HG02981 (cell line): ENCODE data around the gene SPA17.

Source experiments
- ATAC-seq: cut with Tn5 transposase; IDR thresholded peaks from one replicate; pipeline ENCODE4 v1.9.1; 2021; ENCODE audit warnings: mild to moderate bottlenecking, moderate library complexity; ENCODE audit not compliant: unreplicated experiment

The SPA17 gene

DNA sequence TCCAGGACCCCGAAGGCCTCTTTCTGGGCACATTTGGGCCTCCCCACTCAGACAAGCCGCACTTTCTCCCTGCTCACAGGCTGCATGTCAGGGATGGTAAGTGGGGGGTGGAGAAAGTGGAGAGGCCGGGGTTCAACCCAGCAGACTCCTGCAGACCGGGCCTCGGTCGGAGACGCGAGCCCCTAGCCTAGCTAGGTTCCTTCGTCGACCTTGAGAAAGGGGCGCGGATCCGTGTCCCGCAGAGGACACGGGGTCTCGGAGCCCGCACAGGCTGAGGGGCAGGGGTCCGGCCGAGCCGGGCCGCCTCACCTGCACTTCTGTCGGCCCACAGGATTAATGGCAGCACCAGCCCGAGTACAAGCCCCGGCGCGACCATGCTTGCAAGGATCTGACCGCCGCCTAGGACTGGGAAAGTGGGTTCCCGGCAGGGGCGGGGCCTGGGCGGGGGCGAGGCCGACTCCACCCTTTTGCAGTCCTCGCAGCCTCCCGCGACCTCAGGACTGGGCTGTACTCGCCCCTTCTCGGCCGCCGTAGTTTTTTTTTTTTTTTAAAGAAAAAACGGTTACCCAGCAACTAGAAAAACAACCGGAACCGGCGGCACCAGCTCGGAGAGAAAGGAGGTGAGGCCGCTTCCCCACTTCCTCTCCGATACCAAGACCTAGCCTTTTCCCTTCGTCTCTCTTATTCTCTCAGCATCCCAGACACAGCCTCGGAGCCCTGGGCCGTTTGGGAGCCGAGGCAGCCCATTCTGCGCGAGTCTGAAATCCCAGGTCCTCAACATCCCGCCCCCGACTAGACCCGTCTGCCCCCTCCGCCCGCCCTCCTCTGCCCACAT is at the start of gene SPA17, which contains the start of gene SIAE:
Gene SPA17, plus strand, starts transcription at position 572 of the 835 bp plus-strand sequence. CDS start 1,361 bp downstream, outside the sequence.
Gene SIAE, minus strand, starts transcription at position 407 of the 835 bp plus-strand sequence. Its CDS starts 31 bp downstream, at position 376.
- ATAC-seq, result peak; percentile 84

DNA sequence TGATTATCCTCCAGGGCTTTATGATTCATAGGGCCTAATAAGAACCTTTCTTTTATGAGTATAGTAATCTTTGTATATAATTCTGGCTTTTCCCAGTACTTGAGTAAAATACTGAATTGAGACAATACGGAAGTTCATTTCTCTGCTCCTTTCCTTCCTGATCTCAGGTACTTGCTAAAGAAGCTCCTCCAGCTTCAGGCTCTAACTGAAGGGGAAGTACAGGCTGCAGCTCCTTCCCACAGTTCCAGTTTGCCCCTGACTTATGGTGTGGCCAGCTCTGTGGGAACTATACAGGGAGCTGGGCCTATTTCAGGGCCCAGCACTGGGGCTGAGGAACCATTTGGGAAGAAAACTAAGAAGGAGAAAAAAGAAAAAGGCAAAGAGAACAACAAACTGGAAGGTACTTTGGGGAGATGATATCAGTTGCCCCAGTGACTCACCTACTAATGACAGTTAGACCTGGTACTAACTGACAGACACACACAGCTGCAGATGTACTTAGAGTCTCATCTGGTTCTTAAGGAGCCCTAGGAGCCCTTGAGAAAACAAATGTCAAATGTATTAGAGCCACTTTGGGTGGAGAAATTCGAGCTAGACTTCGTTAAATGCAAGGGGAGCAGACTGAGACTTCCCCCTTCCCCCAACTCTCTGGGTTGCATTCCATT is 48.1 kb upstream of the SPA17 start:
- no peak for ATAC-seq

DNA sequence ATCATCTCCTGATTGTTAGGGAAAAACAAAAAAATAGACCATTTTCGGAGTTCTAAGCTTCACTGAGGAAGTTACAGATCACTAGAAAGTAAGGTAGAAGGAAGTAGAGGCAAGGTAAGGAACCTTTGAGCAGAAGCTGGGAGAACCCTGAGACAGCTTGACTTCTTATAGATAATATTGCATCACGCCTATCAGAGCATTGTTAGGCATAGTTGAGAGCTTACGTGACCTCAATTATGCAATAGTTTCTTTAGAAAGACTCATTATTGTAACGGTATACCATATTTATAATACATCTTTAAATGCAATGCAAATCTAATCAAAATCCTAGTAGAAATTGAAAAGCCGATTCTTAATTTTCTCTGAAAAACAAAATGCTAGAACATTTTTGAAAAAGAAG is 46.2 kb upstream of the SPA17 start:
- no peak for ATAC-seq

DNA sequence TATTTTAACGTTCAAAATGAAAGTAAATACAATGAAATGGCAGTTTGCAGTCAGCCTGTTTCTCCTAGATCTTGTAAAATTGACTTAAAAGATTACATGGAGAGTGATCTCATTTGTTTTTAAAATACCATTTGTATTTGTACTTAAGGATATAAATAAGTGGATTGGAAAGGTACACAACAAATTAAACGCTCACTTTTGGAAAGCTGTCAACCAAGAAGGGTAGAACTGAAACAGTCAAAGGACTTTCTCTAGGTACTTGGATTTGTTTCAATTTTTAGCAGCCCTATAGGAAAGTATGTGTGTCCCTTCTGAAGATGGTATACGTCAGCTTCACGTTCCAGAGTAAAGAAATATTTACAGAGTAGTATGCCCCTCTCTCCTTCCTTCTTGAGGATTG is 43.7 kb upstream of the SPA17 start:
- no peak for ATAC-seq

DNA sequence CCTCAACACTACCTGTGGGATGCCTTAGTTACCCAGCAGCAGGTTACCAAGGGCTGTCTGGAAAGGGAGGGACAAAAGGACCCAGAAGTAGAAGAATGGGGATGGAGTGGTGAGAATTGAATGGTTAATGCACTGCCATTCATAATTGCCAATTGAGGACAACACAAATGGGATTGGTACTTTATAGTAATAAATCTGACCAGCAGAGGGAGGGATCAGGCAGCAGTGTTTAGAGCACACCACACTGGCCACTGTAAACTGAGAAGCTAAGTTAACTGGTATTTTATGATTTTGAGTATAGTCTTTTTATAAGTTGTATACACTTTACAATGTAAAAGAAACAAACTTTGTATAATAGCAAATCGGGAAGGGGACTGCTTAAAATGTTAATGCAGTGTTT is 40.3 kb upstream of the SPA17 start:
- no peak for ATAC-seq

DNA sequence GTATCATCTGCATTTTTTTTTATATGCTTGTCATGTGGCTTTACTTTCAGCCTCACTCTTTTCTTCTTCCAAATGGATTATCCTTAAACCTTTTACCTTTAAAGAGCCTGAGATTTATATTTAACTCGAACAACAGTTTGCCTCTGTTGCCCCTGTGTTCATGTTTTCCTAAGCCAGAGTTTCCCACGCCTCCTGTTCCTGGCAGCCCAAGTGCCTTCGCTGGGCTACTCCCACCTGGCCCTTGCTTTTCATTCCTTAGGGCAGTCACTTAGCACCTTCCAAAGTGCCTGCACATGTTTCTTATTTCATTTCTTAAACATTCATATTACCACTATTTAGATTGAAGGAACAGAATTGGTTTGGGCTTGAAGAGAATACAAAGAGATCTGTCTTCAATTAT is 37.8 kb upstream of the SPA17 start:
- ATAC-seq, result no peak

DNA sequence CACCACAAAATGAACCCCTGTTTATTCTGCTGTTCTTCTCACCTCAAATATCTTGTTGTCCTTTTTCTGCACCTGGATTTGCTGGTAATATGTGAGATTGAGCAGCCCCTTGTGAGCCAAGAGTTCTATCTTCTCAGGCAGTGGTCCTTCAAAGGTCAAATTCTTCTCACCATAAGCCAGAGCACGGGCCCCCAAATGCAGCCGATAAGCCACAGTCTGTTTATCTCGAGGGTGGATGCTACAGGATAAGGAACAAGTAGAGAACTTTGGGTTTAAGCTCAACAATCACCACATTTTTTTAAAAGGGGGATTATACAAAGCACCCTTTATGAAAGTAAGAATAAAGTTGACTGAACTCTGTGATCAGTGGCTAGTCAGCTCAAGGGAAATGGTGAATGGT is 35.2 kb upstream of the SPA17 start:
- no peak for ATAC-seq

DNA sequence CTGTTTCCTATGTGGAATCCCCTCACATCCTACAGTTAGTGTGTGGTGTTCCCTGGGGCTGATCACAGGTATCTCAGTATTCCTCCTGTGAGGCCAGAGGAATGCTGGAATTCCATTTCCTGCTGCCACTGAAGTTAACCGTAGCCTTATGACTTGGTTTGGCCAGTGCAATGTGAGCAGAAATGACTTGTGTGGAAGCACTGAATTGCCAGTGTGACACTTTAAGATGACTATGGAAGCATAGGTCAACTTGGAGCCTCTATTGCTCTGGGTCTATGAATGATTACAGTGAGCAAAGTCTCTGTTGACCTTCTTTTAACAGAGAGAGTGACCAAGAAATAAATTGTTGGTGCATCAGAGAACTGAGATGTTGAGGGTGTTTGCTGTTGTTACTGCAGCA is 34.5 kb upstream of the SPA17 start:
- ATAC-seq, result no peak

DNA sequence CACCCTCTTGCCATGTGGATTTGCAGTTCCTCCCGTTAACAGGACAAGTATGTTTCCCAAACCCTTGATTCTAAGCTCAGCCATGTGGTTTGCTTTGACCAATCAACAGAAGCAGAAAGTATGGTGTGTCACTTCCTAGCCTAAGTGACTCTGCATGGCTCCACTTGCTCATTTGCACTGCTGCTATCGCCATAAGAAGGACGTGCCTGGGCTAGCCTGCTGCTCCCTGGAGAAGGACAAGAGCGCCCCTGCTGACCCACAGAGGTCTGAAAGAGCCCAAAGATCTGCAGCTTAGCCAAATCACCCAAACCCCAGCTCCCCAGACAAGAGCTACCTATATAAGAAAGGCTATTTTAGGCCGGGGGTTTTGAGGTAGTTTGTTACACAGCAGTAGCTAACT is 33.0 kb upstream of the SPA17 start:
- ATAC-seq, result no peak

DNA sequence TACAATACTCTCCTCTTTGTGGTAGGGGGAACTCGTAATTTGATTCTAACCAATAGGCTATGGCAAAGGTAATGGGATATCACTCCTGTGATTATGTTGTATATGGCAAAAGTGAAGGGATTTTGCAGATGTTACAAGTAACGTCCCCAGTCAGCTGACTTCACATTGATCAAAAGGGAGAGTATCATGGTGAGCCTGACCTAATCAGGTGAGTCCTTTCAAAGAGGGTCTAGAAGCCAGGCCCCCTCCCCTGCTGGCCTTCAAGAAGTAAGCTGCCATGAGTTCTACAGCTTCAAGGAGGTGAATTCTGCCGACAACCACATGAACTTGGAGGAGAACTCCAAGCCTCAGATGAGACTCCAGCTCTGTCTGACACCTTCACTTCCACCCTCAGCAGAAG is 31.1 kb upstream of the SPA17 start:
- no peak for ATAC-seq

DNA sequence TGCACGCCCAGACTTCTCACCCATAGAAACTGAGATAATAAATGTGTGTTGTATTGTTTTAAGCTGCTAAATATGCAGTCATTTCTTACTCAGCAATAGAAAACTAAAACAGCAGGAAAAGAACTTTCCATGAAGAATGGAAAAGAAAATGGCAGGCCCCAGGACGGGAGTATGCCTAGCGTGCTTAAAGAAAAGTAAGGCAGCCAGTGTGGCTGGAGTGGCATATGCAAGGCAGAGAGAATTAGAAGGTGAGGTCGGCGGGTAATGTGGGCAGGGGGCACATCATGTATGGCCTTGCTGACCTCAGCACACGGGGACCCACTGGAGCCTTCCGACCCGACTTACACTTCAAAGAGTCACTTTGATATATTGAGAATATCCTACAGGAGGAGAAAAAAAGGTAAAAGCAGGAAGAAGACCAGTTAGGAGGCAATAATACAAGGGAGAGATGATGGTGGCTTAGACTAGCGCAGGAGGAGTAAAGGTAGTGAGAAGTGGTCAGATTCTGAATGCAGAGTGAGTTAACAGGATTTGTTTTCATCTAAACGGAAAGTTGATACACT is 30.6 kb upstream of the SPA17 start:
- no peak for ATAC-seq

DNA sequence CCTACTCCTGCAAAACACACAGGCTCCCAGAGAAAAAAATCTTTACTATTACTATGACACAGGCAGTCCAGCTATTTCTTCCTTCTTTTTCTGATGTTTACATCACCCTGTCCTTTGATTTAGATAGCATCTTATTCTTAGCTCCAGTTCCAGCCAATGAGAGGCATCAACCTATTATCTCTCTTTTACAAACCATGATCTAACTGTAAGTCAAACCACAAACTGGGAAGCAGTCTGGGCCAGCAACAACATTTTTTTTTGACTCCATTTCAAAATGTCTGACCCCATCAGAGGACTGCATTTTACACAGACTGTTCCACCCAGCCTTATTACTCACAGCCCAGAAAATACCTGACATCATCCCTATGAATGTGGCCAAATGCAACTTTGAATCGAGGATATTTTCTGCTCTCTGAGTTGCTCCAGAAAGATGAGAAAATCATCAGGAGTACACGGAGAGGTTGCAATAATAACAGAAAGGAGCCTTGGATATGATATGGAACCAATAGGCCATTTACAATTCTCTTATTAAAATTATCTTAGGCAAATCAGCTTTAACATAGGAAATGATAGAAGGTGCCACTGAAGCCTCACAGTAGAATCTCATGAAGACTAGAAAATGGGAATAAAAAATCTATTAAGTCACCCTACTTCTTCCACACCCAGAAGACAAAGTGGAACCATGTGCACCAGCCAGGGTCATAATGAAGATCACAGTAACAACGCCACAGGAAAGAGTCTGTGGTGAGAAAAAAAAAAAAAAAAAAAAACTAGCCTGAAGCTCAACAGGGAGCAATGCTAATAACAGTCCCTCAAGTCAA is 29.9 kb upstream of the SPA17 start:
- no peak for ATAC-seq

DNA sequence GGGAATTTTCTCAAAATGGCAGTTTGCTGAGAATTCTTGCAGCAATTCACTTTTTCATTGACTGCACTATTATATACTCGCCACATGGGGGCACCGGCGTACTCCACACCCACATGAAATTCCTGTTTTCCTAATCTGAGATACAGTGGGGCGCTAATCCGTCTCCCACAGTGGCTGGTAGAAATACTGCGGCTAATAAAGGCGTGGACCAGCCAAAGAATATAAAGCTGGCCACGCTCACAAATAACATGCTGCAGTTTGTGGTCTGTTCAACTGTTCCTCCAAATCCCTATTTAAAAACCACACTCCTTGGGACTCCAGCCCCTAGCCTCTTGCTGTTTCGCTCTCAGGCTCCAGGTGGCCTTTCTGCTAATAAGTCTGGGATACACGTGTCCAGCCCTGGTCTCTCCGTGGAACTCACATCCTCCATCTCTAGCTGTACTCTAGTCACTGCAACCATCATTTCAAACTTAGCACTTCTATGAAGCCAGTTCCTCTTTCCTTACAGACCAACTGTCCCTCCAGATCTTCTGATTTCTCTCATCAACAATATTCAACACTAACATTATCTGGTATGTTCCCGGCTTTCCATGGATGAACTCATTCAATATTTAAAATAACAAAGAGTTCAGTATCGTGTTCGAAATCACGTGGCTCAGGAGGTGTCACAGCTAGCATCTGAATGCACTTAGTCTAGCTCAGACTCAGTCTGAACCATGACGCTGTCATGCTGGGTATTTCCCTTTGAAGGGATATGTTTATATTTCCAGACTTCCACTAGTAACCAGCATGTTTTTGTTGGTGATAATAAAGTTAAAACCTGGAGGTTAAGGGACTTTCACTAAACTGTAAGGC is 29.1 kb upstream of the SPA17 start:
- peak; percentile 42 for ATAC-seq

DNA sequence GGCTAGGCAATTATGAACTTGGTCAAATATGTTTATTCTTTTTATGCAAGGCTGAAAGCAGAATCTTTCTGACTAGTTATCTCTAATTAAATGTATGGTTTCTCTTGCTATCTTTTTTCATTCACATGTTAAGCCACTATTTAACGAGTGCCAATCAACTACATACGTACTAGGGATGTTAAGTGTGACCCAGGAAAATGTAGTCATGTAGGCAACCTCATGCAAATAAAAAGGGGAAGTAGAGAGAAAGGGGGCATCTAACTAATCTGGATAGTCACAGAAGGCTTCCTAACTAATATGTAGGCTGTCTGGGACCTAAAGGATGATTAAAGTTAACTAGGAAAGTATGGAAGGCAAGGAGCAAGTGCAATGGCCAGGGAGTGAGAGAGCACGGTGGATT is 27.6 kb upstream of the SPA17 start:
- peak; percentile 62 for ATAC-seq

DNA sequence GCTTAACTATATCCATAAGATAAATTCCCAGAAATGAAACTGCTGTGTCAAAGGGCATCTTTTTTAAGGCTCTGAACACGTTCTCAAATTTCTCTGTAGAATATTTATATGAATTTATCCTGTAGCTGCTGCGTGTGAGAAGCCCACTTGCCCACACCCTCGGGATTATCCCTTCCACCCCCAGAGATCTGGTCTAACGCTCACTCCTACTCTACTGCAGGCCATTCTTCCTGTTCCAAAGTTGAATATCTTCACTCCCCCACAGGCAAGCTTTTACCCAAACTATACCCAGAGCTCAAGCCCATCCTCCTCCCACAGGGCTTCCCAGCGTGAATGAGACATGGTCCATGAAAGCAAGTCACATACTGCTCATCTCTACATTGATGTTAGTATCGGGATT is 25.1 kb upstream of the SPA17 start:
- ATAC-seq, result no peak

DNA sequence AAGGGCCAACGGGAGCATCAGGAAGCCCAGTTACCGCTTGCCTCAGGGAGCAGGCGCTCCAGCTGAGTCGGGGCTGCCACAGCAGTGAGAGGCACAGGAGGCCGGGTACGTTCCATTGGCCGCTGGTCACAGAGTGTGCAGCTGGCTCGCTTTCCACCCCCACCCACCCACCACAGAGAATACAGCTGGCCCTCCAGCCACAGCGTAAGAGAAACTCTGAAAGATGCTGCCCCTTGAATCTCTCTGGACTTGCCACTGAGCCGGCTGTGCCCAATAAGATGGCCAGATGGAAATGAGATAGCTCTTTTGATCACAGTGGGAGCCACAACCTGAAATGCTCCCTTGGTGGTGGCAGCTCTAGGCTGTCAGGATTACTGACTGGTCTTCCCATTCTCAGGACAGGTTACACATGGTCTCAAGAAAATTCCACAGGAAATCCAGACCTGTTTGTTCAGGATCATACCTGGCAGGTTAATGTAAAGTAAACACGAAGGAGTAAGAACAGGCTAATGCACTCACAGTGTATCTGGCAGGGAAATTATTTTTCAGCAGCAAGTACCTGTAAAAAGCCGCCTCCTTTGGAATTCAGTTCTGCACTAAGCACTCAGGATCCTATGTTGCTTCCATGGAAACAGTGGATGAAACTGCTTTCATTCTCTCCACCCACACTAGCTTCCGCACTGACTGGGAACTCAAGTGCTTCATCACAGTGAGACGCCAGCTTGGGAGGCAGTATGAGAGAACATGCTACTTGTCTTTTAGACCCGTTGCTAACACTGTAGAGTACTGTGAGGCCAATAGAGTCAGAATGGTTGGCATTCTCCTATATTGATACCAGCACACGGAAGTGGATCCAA is 16.7 kb upstream of the SPA17 start:
- ATAC-seq, result no peak

DNA sequence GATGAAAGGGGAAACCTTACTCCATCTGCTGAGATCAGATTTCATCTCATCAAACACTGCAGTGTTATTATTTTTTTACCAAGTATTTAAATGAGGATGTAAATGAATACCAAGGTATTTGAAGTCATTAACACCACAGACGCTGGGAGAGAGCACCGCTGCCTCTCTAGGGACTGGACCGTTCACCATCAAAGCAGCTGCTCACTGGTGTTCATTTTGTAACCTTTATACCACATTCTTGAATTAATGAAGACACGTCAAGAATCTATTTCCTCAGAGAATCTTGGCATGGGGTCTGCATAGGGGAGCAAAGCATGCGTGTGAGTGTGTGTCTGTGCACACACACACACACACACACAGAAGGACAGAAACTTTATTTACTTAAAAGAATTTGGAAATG is 15.8 kb upstream of the SPA17 start:
- no peak for ATAC-seq

DNA sequence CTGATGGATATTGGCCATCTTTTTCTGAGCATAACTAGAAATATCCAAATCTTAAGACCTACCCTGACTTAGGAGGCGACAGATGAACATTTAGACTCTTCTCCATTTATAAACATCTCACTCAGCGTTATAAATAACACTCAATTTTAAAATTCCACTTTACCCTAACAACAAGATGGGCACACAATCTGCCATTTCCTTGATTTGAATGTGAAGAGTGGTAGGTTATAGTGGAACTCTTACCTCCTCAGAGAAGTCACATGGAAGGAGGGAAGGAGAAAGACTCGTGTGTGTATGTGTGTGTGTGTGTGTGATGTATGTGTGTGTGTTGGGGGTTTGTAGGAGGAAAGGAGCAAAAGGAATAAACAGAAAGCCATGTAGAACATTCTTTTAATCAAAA is 15.2 kb upstream of the SPA17 start:
- ATAC-seq, result no peak

DNA sequence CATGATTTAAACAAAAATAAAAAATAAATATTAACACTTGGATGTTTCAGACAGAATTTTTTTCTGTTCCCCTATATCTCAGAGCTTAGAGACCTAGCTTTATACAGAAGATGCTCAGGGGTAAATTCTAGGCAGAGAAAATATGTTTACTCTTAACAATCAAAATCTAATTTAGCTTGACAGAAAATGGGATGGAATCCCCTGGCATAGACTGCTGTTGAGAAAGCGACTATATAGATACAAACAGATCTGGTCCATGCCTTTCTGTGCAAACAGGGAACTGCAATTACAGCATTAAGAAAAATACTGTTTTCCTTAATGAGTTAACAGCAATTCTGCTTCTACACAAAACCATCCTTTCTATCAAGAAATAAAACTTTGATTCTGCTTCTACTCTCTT is 14.7 kb upstream of the SPA17 start:
- ATAC-seq, result no peak
